MM.1S (cell line): ENCODE data around the gene POLR3C.

ENCODE experiments used
- CTCF ChIP-seq: fragments of 300-600 bp; sonication (generic); IDR thresholded peaks from 2 replicates; pipeline ENCODE4 v1.5.1; 2016; ENCODE audit warnings: antibody characterized with exemption, low read length, mixed read lengths
- EZH2 ChIP-seq: fragments of 300-600 bp; sonication (generic); optimal IDR thresholded peaks from 2 replicates; pipeline ENCODE3; 2017; ENCODE audit warnings: low read depth, mild to moderate bottlenecking, antibody characterized with exemption, low read length, mixed read lengths
- EZH2phosphoT487 ChIP-seq: fragments of 300-600 bp; sonication (generic); IDR thresholded peaks from 2 replicates; pipeline ENCODE4 v1.6.1; 2018; ENCODE audit warnings: antibody characterized with exemption, low read length

GRCh38 chr1:145879775-145880174, 55.8 kb downstream of the POLR3C start:
- TF ChIP-seq EZH2: no peak
- no peak for TF ChIP-seq CTCF
- TF ChIP-seq EZH2phosphoT487: no peak
